Measurements from ENCODE around the gene DDOST.
"Not testable (repeated sequence)": the region's sequence is repeated elsewhere in the genome, so short reads cannot be mapped to it uniquely, and the experiment has no call there.

Gene DDOST

DNA sequence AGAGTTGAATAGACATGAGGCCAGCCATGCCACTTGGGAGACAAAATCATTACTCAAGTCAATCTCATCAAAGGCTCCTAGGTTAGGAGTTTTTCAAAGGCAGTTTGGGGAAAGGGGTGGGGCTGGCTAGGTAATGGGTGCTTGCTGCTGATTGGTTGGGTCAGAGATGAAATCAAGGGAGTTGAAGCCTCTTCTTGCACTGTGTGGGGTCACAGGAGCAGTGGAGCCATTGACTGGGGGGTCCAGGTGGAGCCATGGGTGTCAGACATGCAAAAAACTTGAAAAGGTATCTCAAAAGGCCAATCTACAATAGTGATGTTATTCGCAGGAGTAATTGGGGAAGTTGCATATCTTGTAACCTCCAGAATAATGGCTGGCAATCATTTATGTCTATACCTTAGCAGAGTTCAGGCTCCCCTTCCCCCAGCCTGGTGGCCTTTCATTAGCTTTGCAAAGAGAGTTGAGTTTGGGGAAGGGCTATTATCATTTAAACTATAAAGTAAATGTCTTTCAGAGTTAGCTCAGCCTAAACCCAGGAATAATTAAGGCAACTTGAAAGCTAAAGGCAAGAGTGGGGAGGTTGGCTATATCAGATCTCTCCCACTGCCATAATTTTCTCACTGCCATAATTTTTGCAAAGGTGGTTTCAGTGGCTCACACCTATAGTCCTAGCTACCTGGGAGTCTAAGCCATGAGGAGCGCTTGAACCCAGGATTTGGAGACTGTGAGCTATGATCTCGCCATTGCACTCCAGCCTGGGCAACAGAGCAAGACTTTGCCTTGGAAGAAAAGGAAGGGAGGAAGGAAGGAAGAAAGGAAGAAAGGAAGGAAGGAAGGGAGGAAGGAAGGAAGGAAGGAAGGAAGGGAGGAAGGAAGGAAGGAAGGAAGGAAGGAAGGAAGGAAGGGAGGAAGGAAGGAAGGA is 35.7 kb downstream of the DDOST start:
- no peak for DNase-seq (ENCODE audit: low read depth in 2 of 2)

DNA sequence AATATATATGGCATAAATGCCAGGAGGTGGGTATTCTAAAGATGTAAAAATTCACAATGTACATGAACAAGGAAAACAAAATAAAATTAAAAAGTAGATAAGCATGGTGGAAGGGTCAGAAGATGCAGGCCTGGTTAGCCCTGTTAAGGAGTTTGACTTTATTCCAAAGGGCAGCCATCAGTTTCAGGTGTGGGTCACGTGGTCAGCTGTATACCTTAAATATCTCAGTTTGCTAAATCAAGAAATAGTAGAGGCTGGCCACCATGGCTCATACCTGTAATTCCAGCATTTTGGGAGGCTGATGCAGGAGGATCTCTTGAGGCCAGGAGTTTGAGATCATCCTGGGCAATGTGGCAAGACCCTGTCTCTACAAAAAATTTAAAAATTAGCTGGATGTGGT is 36.5 kb downstream of the DDOST start:
- no peak for DNase-seq (ENCODE audit: low read depth in 2 of 2)

DNA sequence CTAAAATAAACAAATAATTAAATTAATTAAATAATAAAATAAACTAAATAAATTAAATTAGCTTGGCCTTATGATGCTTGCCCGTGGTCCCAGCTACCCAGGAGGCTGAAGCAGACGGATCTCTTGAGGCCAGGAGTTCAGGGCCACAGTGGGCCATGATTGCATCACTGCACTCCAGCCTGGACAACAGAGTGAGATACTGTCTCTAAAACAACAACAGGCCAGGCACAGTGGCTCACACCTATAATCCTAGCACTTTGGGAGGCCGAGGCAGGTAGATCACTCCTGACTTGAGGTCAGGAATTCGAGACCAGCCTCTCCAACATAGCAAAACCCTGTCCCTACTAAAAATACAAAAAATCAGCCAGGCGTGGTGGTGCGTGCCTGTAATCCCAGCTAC is 40.2 kb downstream of the DDOST start:
- no peak for DNase-seq (ENCODE audit: low read depth in 2 of 2)

DNA sequence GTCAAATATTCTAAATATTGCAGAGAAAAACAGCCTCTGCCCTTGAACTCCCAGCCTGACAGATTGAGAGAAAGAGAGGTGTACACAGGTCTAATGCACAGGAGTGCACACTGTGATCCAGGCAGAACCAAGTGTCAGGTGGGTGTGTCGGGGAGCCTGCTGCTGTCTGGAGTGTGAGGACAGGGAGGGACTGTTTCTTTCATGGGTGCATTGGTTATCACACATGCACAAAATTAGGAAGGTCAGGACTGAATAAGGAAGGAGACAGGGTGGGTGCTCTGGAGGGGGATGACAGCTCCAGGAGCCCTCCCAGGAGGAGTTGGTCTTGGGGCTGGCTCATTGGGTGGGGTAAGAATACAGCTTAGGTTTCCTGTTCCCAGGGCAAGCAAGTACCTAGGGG is 41.2 kb downstream of the DDOST start:
- no peak for DNase-seq (ENCODE audit: low read depth in 2 of 2)

DNA sequence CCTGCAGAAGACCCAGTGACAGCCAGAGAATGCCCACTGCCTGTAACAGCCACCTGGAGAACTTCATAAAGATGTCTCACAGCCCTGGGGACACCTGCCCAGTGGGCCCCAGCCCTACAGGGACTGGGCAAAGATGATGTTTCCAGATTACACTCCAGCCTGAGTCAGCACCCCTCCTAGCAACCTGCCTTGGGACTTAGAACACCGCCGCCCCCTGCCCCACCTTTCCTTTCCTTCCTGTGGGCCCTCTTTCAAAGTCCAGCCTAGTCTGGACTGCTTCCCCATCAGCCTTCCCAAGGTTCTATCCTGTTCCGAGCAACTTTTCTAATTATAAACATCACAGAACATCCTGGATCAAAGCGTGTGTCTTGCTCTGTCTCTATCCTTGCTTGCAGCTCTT is 42.6 kb downstream of the DDOST start:
- no peak for DNase-seq (ENCODE audit: low read depth in 2 of 2)

DNA sequence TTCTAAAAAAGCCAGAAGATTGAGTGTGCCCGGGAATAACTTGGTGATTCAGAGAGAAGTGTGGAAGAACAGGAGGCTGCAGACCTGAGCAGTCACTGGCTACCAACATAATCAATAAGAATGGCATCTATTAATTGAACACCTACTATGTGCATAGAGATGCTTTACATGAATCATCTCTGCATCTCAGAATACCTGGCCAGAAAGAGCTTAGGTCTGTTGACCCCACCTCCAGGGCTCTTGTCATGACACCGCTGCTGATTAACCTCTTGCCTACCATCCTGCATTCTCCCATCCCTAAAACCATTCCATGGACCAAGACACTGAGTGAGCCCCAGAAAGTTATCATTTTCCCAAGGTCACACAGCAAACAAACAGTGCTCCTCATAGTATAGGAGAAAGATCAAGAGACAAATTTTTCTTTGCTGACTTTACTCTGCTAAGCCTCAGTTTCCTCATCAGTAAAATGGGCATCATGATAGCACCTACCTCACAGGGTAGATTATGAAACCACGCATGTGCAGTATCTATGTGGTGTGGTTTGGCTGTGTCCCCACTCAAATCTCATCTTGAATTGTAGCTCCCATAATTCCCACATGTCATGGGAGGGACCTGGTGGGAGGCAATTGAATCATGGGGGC is 44.2 kb downstream of the DDOST start:
- DNase-seq (ENCODE audit: low read depth in 2 of 2) = no peak

DNA sequence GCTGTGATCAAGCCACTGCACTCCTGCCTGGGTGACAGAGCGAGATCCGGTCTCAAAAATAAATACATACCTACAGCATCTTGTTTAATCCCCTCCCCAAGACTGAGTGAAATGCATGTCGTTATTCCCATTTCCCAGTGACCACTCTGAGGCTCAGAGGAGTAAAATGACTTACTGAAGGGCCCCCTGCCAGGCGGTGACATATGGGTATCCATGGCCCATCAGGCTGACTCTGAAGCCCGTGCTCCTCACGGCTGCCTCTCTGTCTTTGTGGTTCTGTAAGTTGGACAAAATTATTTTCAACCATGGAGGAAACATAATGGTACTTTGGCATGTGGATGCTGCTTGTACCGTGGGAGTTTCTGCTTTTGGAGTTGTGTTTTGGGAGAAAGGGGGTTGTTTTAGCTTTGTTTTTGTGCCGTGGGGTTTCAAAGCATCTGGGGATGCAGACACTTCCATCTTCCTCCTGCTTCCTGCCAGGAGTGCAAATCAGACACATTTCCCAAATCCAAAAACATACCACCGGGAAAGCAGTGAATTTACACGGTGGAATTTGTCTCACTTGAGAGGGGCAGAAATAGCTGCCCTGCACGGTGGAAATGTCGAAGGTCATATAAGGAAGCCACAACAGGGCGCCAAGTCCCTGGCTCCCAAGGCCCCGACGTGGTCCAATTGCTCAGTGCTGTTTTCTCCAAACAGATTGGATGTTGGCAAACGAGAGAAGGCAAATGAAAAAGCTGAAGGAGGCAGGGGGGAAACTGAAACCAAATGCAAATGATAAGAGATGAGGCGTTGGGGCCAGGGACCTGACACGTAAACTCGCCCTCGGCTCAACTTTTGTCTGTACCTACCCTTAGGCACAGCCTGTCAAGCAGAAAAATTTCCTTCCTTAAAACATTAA is 45.0 kb downstream of the DDOST start:
- DNase-seq (ENCODE audit: low read depth in 2 of 2) = no peak

DNA sequence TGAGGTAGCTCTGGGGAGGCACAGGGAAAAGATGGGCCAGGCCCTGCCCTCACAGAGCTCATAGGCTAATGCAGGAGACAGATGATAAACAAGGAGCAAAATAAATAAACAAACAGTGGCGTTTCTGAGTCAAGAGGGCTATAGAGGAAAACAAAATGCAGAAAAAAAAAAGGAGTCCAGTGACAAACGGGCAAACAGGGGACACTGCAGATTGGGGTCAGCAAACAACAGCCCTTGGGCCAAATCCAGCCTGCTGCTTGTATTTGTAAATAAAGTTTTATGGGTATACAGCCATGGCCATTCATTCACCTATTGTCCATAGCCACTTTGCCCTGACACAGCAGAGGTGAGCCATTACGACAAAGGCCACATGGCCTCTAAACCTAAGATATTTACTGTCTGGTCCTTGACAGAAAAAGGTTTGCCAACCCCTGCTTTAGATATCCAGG is 47.0 kb downstream of the DDOST start:
- DNase-seq (ENCODE audit: low read depth in 2 of 2) = no peak

DNA sequence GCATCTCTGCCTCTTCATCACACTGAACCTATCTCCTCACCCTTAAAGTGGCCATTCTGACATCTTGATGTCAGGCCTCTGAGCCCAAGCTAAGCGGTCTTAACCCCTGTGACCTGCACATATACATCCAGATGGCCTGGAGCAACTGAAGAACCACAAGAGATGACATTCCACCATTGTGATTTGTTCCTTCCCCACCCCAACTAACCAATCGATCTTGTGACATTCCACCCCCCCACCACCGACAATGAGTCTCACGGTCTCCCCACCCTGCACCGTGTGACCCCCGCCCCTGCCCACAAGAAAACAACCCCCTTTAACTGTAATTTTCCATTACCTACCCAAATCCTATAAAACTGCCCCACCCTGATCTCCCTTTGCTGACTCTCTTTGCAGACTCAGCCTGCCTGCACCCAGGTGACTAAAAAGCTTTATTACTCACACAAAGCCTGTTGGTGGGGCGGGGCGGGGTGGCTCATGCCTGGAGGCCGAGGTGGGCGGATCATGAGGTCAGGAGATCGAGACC is 48.9 kb downstream of the DDOST start:
- DNase-seq (ENCODE audit: low read depth in 2 of 2) = no peak

DNA sequence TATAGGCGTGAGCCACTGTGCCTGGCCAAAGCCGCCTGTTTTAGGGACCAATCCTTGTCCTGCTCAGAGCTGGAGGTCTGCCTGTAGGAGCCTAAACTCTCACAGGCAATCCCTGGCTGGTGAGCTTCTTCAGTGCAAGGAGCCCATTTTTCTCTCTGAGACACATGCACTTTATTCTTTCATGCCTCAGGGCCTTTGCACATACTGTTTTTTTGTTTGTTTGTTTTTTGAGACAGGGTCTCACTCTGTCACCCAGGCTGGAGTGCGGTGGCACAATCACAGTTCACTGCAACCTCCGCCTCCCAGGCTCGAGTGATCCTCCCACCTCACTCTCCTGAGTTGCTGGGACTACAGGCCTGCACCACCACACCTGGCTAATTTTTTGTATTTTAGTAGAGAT is 49.5 kb downstream of the DDOST start:
- DNase-seq (ENCODE audit: low read depth in 2 of 2) = no peak

DNA sequence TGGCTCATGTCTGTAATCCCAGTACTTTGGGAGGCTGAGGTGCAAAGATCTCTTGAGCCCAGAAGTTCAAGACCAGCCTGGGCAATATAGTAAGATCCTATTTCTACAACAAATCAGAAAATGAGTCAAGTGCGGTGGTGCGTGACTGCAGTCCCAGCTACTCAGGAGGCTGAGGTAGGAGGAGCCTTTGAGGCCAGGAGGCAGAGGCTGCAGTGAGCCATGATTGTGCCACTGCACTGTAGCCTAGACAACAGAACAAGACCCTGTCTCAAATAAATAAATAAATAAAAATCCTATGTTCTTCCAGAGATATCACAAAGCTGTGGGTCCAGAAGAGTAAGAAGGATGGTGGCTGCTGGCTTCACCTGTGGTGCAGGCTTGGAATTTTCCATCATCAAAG is 50.2 kb downstream of the DDOST start:
- DNase-seq (ENCODE audit: low read depth in 2 of 2) = no peak

DNA sequence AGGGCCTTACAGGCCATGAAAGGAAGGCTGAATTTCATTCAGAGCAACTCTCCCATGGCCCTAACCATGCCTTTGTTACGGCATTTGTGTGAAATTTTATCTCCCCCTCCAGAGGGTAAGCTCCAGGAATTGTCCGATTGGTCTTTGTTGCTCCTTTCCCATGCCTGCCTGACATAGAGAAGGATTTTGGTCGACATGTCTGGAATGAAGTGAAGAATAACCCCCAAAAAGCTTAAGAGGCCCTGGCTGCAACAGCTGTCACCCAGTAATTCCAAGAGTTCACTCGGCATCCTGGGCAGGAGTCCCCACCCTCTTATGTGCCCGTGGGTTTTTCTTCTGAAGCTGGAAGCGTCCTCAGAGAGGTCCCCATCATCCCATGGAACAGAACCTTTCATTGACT is 51.6 kb downstream of the DDOST start:
- no peak for DNase-seq (ENCODE audit: low read depth in 2 of 2)

DNA sequence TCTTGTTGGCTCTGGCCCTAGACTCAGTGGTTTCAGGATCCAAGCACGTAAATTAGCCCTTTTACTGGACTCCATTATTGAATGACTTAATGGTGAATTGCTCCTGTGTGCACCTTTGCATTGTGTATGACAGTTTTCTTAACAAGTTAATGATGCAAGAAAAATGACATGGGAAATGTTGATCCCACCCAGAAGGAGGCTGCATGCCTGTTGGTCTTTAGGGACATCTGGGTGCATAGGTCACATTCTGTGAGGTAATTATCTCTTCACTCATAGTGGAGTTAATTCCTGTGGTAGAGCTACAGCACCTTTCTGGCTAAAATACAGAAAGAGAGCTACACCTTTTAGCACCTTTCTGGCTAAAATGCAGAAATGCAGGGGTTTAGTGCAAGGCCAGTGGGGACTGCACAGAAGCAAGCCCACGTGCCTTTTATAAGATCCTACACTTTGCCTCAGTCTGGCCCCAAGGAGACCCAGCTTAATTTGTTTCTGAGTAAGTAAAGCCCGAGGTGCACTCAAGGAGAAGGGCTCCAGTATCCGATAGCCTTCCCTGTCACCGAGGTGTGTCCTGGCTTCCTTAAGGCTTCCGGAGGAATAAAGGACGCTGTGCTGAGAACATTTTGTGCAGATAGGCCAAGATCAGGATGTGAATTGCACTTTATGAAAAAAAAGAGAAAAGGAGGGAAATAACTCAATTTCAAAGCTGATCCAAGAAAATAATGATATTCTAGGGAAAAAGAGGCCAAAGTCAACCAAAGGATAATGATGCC is 54.2 kb downstream of the DDOST start:
- not testable (repeated sequence) for DNase-seq (ENCODE audit: low read depth in 2 of 2)

DNA sequence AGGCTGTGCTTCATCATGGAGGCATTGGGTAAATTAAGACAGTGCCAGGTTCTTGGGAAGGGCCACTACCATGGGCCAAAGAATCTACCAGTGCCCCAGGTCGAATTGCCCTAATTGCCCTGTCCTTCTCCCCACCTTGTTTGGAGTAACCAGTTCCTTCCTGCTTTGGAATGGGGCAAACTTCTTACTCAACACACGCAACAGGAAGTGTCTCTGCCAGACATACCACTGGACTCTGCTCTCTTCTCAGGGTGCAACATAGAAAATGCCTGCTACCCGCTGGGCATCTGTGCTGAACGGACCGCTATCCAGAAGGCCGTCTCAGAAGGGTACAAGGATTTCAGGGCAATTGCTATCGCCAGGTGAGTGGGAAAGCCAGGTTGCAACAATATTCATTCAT is 56.5 kb downstream of the DDOST start:
- no peak for DNase-seq (ENCODE audit: low read depth in 2 of 2)

DNA sequence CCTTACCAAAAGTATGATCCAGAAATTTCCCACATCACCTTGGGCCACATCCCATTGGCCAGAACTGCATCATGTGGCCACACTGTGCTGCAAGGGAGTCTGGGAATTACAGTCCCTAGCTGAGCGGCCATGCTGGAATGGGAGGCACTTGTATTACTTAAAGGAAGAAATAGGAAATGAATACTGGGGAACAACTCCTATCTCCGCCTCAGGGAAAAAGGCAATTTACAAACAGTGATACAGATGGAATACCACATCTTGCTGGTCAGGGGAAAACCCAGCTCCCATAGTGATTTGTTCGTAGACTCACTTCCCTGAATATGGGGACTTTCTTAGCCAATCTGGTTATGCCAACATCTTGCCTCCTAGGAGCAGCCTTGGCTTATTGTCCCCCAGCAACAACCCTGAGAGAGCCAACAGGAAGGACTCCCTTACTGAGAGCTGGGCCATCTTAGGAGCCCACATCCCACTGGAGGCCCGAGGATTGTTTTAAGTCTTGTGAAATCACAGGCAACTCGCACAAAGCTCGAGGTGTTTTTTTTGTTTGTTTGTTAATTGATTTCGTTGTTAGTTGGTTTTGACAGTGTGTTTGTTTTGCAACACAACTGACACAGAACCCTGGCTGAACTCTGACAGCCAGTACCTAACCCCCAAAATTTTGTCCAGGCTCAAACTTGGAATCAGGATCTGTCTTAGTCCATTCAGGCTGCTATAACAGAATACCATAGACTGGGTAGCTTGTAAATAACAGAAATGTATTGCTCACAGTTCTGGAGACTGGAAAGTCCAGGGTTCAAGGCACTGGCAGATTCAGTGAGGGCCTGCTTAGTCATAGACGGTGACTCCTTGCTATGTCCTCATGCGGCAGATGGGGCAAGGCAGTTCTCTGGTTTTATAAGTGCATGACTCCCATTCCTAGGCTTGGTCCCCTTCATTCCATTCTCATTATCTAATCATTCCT is 57.4 kb downstream of the DDOST start:
- DNase-seq (ENCODE audit: low read depth in 2 of 2) = no peak

DNA sequence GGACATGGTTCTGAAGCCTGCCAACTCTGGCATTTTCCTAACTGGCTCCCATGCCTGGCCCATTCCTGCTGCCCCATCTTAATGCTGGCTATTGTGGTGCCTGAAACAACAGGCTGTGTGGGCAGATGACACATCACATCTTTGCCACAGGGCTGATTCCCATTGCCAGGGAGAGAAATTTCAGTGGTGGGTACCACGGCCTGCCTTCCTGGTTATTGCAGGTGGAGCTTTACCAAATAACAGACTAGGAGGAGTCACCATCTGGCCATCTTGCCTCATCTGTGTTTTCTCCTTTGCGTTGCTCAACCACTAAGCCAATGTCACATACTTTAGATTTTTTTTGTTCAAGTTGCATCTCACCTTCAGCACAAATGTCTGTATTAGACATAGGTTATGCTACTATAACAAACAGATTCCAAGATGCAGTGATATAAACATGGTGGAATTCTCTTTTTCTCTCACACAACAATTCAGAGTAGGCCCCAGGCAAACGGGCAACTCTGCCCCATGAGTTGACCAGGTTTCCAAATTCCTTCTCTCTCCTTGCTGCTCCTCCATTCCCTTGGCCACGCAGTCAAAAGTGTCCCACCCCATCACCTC is 58.2 kb downstream of the DDOST start:
- no peak for DNase-seq (ENCODE audit: low read depth in 2 of 2)

Data from activated CD8-positive, alpha-beta memory T cell treated with anti-CD3 and anti-CD28 coated beads for 4 hours (primary cell).